ENCODE results near the gene TNFRSF14.
A peak's percentile ranks its signal among the peaks of the same experiment; 100 is the strongest.
"Not testable (repeated sequence)": the region's sequence is repeated elsewhere in the genome, so short reads cannot be mapped to it uniquely, and the experiment has no call there.

TNFRSF14 gene

GRCh38 chr1:2561898-2562895 lies 6.0 kb downstream of the TNFRSF14 start:
- Histone ChIP-seq H3K4me3 (no peak overlapping the region), H3K27ac (no peak overlapping the region)

GRCh38 chr1:2563205-2563604 lies 7.0 kb downstream of the TNFRSF14 start:
- no peak overlapping the region for H3K4me3 ChIP-seq

GRCh38 chr1:2564006-2564814 lies 8.0 kb downstream of the TNFRSF14 start:
- Histone ChIP-seq H3K27ac (no peak overlapping the region), H3K4me3 (no peak overlapping the region)

More at GRCh38 chr1:2563205-2563604, 7.0 kb downstream of the TNFRSF14 start:
- no peak overlapping the region for H3K27ac ChIP-seq

- H3K27ac ChIP-seq, result no peak overlapping the region
- H3K4me3 ChIP-seq, result no peak overlapping the region
These were observed 8.7 kb downstream of the TNFRSF14 start for GRCh38 chr1:2564815-2565374.

- H3K27ac ChIP-seq, result no peak overlapping the region
- no peak overlapping the region for H3K4me3 ChIP-seq
These were observed 10.2 kb downstream of the TNFRSF14 start for GRCh38 chr1:2566101-2567045.

GRCh38 chr1:2567083-2567679 lies 11.0 kb downstream of the TNFRSF14 start:
- Histone ChIP-seq H3K27ac (no peak overlapping the region), H3K4me3 (no peak overlapping the region)

GRCh38 chr1:2568187-2568816 lies 12.1 kb downstream of the TNFRSF14 start:
- H3K27ac ChIP-seq, H3K4me3 ChIP-seq: not testable (repeated sequence)

- no peak overlapping the region for H3K27ac ChIP-seq
- no peak overlapping the region for H3K4me3 ChIP-seq
These were observed 12.9 kb downstream of the TNFRSF14 start for GRCh38 chr1:2569060-2569459.

- H3K27ac ChIP-seq, result not testable (repeated sequence)
These were observed 13.5 kb downstream of the TNFRSF14 start for GRCh38 chr1:2569703-2570102.

GRCh38 chr1:2570332-2570731 lies 14.2 kb downstream of the TNFRSF14 start:
- no peak overlapping the region for H3K27ac ChIP-seq
- no peak overlapping the region for H3K4me3 ChIP-seq

More at GRCh38 chr1:2569703-2570102, 13.5 kb downstream of the TNFRSF14 start:
- H3K4me3 ChIP-seq, result not testable (repeated sequence)

GRCh38 chr1:2571348-2571747 lies 15.2 kb downstream of the TNFRSF14 start:
- H3K27ac ChIP-seq, result no peak overlapping the region
- no peak overlapping the region for H3K4me3 ChIP-seq

- Histone ChIP-seq H3K27ac (no peak overlapping the region), H3K4me3 (no peak overlapping the region)
These were observed 17.2 kb downstream of the TNFRSF14 start for GRCh38 chr1:2573250-2573920.

- no peak overlapping the region for H3K4me3 ChIP-seq
- no peak overlapping the region for H3K27ac ChIP-seq
These were observed 18.2 kb downstream of the TNFRSF14 start for GRCh38 chr1:2574350-2574749.

- H3K4me3 ChIP-seq, result no peak overlapping the region
- H3K27ac ChIP-seq, result peak overlapping the region in 14 of 21 experiments; percentile 1 to 99 (median 54)
These were observed 19.9 kb downstream of the TNFRSF14 start for GRCh38 chr1:2575801-2576663.

GRCh38 chr1:2577565-2578075 lies 21.4 kb downstream of the TNFRSF14 start:
- H3K27ac ChIP-seq, result peak overlapping the region; percentile 26 to 99 (median 85)
- peak overlapping the region in 2 of 7 experiments; percentile 11 to 12 for H3K4me3 ChIP-seq

- Histone ChIP-seq H3K4me3 (no peak overlapping the region), H3K27ac (peak overlapping the region in 20 of 21 experiments; percentile 72 to 99 (median 86))
These were observed 22.6 kb downstream of the TNFRSF14 start for GRCh38 chr1:2578758-2579118.

Measured in skin epidermis (tissue), 12 donors.